Adrenal gland (tissue), 5 donors: Measurements from ENCODE around the gene GAK.

Source experiments
- POLR2A ChIP-seq, 2 donors: fragments of 450-650 bp; IDR thresholded peaks; one replicate each; pipeline ENCODE4 v1.6.1; 2017; ENCODE audit warnings: antibody characterized with exemption in 2 of 2, mild to moderate bottlenecking in 2 of 2, moderate library complexity in 1 of 2
- TF ChIP-seq, protein P1 (sequence below), 6 experiments: fragments of 450-650 bp in 4 of 6; fragments of 200-600 bp in 2 of 6; sonication (generic) in 1 of 6; IDR thresholded peaks; 1 replicate in 5 of 6; 2 replicates in 1 of 6; pipeline versions ENCODE4 v1.5.1 to v1.8.0; 2016 to 2021; ENCODE audit warnings: antibody characterized with exemption in 6 of 6, mild to moderate bottlenecking in 2 of 6, moderate library complexity in 1 of 6
- donor health status: DM: no; HTN: no; CAD: no.

DNA sequence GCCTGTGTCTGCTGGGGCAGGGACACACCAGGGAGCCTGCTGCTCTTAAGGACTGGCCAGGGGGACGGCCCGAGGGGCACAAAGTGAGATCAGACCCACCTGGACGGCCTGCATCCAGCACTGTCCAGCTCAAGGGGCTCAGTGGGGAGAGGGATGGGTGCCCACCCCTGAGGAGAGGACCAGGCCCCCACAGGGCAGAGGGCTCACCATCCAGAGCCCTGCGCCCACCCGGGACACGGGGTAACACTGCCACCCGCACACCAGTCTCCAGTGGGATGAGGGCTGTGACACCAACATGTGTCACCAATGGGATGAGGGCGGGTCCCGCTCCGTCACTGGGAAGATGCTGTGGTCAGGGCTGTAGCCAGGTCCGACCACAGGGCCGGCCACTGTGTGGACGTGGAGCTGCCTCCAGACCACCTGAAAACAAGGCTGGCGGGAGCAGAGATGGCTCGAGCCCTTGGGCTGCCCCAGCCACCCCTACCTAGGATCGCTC is 28.1 kb upstream of the GAK start:
- no peak for TF ChIP-seq POLR2A (IDR thresholded peaks at IDR 0.05)
- TF ChIP-seq, protein P1, sequence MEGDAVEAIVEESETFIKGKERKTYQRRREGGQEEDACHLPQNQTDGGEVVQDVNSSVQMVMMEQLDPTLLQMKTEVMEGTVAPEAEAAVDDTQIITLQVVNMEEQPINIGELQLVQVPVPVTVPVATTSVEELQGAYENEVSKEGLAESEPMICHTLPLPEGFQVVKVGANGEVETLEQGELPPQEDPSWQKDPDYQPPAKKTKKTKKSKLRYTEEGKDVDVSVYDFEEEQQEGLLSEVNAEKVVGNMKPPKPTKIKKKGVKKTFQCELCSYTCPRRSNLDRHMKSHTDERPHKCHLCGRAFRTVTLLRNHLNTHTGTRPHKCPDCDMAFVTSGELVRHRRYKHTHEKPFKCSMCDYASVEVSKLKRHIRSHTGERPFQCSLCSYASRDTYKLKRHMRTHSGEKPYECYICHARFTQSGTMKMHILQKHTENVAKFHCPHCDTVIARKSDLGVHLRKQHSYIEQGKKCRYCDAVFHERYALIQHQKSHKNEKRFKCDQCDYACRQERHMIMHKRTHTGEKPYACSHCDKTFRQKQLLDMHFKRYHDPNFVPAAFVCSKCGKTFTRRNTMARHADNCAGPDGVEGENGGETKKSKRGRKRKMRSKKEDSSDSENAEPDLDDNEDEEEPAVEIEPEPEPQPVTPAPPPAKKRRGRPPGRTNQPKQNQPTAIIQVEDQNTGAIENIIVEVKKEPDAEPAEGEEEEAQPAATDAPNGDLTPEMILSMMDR (IDR thresholded peaks at IDR 0.05), result no peak
